Adipocyte (in vitro differentiated cells): ENCODE data around the gene TPCN2.

ENCODE experiments used
- DNase-seq: peaks from one replicate; pipeline ENCODE4 v3.0.0-alpha.2; 2015; ENCODE audit warnings: low read depth
- H3K27me3 ChIP-seq: replicated peaks from 2 replicates; pipeline ENCODE4 v1.7.0; 2013; ENCODE audit warnings: mild to moderate bottlenecking, low read length, moderate library complexity; ENCODE audit not compliant: control insufficient read depth, insufficient read depth
- H3K36me3 ChIP-seq: 2 replicates; pipeline ENCODE4 v1.7.0; 2013; ENCODE audit warnings: low read length, mild to moderate bottlenecking, moderate library complexity; ENCODE audit not compliant: control insufficient read depth, insufficient read depth, severe bottlenecking
- H3K4me1 ChIP-seq: 2 replicates; pipeline ENCODE4 v1.7.0; 2013; ENCODE audit warnings: mild to moderate bottlenecking, low read length, moderate library complexity; ENCODE audit not compliant: control insufficient read depth, insufficient read depth
- H3K4me3 ChIP-seq: 2 replicates; pipeline ENCODE4 v1.7.0; 2013; ENCODE audit warnings: mild to moderate bottlenecking, low read length, moderate library complexity
- H3K9ac ChIP-seq: 2 replicates; pipeline ENCODE4 v1.7.0; 2013; ENCODE audit warnings: mild to moderate bottlenecking, low read length, moderate library complexity
- H3K9me3 ChIP-seq: 2 replicates; pipeline ENCODE4 v1.7.0; 2013; ENCODE audit warnings: mild to moderate bottlenecking, low read length, moderate library complexity; ENCODE audit not compliant: control insufficient read depth

TPCN2 gene

DNA sequence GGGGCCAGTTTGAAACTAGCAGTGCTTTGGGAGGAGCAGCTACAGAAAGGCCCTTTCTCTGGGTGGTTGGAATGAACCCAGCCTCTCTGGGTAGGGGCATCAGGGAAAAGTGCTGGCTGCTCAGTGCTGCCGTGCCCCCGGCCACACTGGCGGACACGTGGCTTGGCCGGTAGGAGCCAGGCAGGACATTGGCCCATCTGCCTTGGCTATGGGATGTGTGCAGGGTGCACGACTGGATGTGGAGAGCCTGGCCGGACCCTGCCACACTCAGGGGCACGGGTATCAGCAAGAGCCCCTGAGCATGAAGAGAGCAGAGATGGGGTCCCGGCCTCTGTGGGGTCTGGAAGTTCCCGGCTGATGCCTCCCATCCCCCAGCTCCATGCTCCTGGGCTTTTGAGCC lies 46.6 kb downstream of the TPCN2 start:
- Histone ChIP-seq H3K4me1 (no peaks in the 10 kb centered on the region), H3K36me3 (no peaks in the 10 kb centered on the region), H3K4me3 (no peak overlapping the region), H3K9ac (no peak overlapping the region), H3K9me3 (no peaks in the 10 kb centered on the region), H3K27me3 (peaks cover 6% of the 10 kb centered on the region)
- no peak for DNase-seq

DNA sequence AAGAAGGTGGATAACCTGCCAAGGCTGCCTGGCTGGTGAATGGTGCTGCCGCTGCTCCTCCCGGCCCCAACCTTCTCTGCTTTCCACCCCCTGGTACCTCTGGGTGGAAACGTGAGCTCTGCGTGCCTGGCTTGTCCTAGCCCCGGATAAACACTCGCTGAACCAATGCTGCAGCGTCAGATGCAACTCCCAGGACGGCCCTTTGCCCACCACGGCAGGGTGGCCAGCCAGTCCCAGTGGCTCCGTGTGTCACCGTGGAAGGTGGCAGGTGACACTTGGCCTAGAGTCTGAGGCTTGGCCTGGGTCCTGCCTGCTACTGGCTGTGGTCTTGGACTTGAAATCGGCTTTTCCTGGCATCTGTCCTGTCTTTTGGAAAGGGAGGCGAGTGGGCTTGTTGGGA lies 47.7 kb downstream of the TPCN2 start:
- no peak overlapping the region for H3K4me3 ChIP-seq
- H3K9me3 ChIP-seq, result no peaks in the 10 kb centered on the region
- H3K9ac ChIP-seq, result no peak overlapping the region

DNA sequence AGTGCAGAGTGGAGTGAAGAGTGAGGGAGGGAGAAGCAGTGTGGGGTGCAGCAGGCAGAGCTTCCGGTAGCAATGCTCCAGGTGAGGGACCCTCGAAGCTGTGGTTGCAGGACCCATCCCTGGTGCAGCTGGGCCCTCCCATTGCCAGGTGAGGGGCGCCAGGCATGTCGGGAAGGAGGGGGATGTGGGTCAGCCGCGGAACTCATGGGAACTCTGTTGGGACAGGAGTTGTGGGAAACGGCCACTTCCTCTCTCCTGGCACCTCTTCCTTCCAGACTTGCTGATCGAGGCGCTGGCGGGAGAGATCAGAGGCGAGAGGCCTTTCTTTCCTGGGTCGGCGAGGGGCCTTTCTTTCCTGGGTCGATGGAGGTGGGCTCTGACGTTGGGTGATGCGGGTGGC lies 48.5 kb downstream of the TPCN2 start:
- peaks cover 15% of the 10 kb centered on the region for H3K27me3 ChIP-seq
- no peaks in the 10 kb centered on the region for H3K9me3 ChIP-seq
- H3K4me3 ChIP-seq, result no peak overlapping the region
- H3K36me3 ChIP-seq, result no peaks in the 10 kb centered on the region
- peaks cover 5% of the 10 kb centered on the region for H3K4me1 ChIP-seq
- no peak overlapping the region for H3K9ac ChIP-seq
- DNase-seq, result no peak

More for the DNA sequence above, 47.7 kb downstream of the TPCN2 start:
- Histone ChIP-seq H3K36me3 (no peaks in the 10 kb centered on the region), H3K27me3 (peaks cover 9% of the 10 kb centered on the region), H3K4me1 (peaks cover under 1% of the 10 kb centered on the region)
- no peak for DNase-seq

DNA sequence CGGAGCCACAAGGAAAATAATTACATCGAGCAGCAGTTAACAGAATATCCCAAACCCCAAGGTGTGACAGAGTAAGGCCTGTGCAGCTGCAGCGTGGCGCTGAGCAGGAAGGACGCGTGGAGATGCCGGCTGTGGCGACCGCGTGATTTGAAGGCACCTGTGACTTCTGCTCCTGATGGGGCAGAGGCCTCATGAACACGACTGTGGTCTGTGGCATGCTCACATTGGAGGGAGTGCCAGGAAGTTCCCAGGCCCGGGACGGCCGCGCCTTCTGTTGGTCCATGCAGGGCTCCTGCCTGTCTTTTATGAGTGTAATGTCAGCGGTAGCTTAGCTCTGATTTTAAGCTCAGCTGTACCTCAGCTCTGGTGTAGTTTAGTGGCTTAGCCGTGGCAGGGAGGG lies 50.4 kb downstream of the TPCN2 start:
- no peak overlapping the region for H3K9ac ChIP-seq
- DNase-seq, result no peak
- H3K4me1 ChIP-seq, result peaks cover 5% of the 10 kb centered on the region
- no peaks in the 10 kb centered on the region for H3K36me3 ChIP-seq
- H3K4me3 ChIP-seq, result no peak overlapping the region
- no peaks in the 10 kb centered on the region for H3K9me3 ChIP-seq
- peaks cover 26% of the 10 kb centered on the region for H3K27me3 ChIP-seq

DNA sequence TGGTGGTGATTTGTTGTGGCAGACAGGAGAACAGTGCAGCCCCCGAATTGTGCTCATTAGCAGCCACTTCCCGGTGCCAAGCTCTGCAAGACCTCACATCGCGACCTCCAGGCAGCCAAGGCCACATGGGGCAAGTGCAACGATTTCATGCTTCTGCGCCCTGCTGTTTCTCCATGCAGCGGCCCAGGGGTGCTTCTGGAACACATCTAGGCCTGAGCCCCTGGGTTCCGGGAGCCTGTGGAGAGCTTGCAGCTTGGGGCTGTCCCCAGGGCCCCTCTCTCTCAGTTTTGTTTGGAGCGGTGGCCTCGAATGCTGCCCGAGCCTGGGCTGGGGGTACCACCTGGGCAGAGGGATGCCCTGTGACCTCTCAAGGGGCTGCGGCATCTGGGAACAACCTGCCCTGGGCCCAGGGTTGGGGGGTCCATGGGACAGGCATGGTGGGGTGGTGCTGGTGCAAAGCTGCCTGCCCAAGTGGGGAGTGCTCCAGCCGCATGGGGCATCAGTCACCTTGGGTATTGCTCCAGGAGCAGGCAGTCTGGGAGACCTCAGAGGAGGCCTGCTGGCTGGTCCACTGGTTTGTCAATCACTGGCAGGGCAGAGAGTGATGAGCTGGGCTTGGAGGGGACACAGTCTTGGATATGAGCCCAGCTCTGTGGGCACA lies 51.9 kb downstream of the TPCN2 start:
- no peaks in the 10 kb centered on the region for H3K9me3 ChIP-seq
- no peaks in the 10 kb centered on the region for H3K36me3 ChIP-seq
- DNase-seq, result no peak
- peaks cover 5% of the 10 kb centered on the region for H3K4me1 ChIP-seq
- no peak overlapping the region for H3K4me3 ChIP-seq
- no peak overlapping the region for H3K9ac ChIP-seq
- peaks cover 27% of the 10 kb centered on the region for H3K27me3 ChIP-seq

DNA sequence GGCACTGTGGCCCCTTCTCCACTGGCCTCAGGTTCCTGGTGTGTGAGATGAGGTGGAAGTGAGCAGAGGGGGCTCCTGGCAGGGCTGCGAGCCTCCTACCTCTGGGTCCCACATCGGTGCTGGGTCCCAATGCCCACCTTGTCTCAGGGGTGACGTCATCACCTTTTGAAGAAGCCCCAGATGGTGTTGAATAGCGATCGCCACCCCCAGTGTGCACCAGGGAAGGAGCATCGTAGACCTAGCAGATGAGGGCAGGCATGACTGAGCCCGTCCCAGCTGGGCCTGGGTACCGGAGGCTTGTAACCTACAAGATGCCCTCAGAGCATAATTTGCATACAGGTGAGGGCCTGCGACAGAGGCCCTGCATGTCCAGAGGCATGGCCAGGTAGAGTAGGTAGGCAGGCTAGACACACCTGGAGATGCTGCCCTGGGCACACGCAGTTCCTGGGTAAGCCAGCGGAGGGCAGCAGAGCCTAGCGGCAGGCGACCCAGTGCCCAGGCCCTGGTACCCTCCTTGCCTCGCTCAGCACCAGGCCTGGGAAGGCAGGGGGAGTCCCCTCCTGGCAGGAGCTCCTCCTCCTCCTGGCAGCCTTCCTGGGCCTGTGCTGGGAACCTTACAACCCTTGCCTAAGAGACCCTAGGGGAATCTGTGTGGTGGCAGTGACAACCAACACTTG lies 52.5 kb downstream of the TPCN2 start:
- H3K9me3 ChIP-seq, result no peaks in the 10 kb centered on the region
- H3K27me3 ChIP-seq, result peaks cover 31% of the 10 kb centered on the region
- DNase-seq, result peak; percentile 90
- no peak overlapping the region for H3K9ac ChIP-seq
- H3K4me3 ChIP-seq, result no peak overlapping the region
- peaks cover 5% of the 10 kb centered on the region for H3K4me1 ChIP-seq
- no peaks in the 10 kb centered on the region for H3K36me3 ChIP-seq

DNA sequence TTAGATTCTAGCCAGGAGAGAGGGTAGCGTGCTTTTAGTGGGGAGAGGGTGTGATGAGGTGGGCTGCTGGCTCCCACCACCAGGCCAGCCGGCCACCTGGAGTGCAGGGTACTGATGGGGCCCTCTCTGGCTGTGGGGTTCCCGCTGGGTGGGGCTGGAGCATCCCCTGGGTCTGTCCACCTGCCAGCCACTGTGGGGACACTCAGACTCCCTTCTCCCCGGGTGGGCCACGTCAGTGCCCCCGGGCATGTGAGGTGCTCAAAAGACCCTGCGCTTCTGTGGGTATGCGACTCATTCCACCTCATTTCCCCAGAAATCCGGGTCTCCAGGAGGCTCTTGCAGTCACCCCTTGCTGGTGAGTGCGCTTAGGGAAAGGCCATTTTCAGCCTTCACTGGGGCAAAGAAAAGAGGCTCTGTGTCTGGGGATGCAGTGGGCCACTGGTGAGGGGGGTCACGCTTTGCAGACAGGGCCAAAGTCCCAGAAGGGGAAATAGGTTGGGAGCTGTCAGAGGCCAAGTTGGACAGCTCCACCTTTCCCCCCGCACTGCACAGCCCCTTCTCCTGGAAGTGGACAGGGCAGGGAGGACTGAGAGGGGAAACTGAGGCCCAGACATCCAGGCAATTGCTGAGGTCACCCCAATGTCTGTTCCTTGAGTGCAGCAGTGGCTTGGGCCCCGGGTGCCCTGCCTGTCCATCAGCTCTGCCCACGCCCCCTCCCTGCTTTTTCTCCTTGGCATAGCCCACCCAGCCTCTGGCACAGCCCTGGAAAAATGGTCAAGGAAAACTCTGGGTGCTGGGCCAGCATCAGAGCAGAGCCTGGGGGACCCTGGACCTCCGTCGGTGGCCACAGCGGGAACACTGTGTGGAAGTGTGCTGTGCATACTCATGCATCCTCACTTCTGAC lies 53.3 kb downstream of the TPCN2 start:
- H3K9me3 ChIP-seq, result no peaks in the 10 kb centered on the region
- peaks cover 5% of the 10 kb centered on the region for H3K4me1 ChIP-seq
- no peaks in the 10 kb centered on the region for H3K36me3 ChIP-seq
- no peak overlapping the region for H3K9ac ChIP-seq
- no peak overlapping the region for H3K4me3 ChIP-seq
- DNase-seq, result no peak
- peaks cover 36% of the 10 kb centered on the region for H3K27me3 ChIP-seq

DNA sequence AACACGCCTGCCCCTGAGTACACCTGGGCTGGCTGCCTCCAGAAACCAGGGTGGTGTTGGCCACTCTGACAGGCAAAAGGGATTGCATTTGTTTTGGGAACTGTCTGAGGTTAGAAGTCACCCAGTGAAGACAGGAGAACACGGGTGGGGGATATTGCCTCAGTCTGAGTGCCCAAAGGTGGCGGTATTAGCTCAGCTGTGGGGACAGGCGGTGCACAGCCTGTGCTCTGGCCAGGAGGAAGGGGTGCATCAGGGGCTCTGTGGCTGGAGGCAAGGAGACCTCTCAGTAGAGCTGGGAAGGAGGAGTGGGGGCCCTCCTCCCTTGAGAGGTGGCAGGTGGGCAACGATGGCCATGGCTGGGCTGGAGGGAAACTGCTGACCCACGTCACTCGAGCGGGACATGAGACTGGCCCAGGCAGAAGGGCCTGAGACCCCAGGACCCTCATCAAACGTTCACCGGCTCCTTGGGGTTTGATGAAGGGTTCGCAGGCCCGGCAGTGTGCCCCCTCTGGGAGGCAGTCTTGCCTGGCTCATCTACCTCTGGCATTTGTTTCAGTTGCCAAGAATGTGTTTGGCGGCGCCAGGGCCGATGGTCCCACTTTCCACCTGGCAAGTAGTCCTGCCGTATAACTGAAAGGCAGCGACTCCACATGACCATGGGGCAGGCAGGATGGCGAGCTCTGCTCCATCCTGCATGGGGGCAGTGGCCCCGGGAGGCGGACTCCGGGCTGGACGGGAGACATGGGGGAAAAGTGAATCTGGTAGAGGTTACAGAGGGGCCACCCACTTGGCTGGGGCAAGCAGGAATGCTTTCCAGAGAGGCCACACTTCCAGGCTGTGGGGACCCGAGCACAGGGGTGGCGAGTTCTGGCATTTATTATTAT lies 54.2 kb downstream of the TPCN2 start:
- Histone ChIP-seq H3K4me3 (no peak overlapping the region), H3K4me1 (peaks cover 5% of the 10 kb centered on the region), H3K9ac (no peak overlapping the region), H3K9me3 (no peaks in the 10 kb centered on the region), H3K27me3 (peaks cover 45% of the 10 kb centered on the region), H3K36me3 (no peaks in the 10 kb centered on the region)
- no peak for DNase-seq

DNA sequence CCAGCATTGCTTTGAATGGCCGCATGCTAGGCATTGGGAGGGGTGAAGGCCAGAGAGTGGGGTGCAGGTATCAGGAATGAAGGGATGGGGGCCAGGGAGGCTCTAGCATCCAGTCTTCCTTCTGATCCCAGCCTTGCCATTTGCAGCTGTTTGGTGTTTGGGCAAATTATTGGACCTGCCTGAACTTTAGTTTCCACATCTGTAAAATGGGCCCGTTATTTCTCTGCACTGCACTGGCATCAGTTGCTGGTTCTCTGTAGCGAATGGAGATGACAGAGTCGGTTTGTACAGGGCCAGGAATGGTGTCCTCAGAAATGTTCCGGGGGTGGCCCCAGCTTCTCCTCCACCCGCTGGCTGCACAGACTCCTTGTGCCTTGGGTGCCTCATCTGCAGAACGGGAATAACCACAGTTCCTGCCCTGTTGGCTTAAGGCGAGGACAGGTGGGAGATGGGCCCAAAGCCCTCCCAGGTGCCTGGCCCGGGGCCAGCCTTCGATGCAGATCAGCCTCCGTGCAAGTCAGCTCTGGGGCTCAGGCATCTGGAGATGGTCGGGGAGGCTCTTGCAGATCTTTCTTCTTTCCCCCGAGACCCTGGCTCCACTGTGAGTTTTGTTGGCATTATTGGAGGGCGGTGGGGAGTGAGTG lies 55.6 kb downstream of the TPCN2 start:
- Histone ChIP-seq H3K36me3 (no peaks in the 10 kb centered on the region), H3K4me3 (no peak overlapping the region), H3K9ac (no peak overlapping the region), H3K27me3 (peaks cover 51% of the 10 kb centered on the region), H3K9me3 (no peaks in the 10 kb centered on the region), H3K4me1 (peaks cover 5% of the 10 kb centered on the region)
- DNase-seq, result no peak

DNA sequence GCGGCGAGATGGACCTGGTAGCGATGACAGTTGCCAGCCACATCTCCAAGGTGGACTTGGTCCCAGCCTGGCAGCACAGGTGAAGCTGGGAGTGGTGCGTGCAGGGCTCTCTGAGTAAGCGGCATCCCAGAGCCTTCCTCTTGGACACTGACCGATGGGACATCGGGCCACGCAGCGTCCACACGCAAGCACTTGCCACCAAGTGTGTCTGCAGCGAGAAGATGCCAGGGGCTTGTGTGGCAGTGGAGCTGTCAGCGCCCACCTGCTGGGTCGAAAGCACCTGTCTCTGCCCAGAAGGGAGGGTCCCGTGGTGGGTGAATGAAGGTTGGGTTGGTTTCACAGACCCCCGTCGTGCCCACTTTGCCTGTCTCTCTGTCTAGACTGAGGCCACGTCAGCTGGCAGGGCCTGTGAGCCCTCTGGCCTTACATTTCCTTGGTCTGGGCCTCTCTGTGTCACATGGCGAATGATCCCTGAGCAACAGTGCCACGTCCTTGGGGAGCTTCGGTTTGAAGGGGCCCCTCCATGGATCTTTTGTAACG lies 56.2 kb downstream of the TPCN2 start:
- H3K9me3 ChIP-seq, result no peaks in the 10 kb centered on the region
- H3K4me1 ChIP-seq, result peaks cover 5% of the 10 kb centered on the region
- no peak overlapping the region for H3K4me3 ChIP-seq

More for the DNA sequence above, 56.2 kb downstream of the TPCN2 start:
- H3K27me3 ChIP-seq, result peaks cover 55% of the 10 kb centered on the region
- H3K9ac ChIP-seq, result no peak overlapping the region
- no peak for DNase-seq
- no peaks in the 10 kb centered on the region for H3K36me3 ChIP-seq
